Aortic smooth muscle cell (primary cell): ENCODE data around the gene TCEAL7. TPM values are rescaled to one million over a fixed set of nuclear protein-coding genes. Genes with fewer than 3 reads are reported as not detected.

Experiments used
- total RNA-seq: library from RNA; depleted of rRNA; stranded (reverse); fragments of >200 nt; gene quantifications from 2 replicates; pipeline ENCODE4 v1.2.3, GENCODE V29; 2014

Gene TCEAL7
- 25.2 and 27.7 TPM in 2 replicates for total RNA-seq

DNA sequence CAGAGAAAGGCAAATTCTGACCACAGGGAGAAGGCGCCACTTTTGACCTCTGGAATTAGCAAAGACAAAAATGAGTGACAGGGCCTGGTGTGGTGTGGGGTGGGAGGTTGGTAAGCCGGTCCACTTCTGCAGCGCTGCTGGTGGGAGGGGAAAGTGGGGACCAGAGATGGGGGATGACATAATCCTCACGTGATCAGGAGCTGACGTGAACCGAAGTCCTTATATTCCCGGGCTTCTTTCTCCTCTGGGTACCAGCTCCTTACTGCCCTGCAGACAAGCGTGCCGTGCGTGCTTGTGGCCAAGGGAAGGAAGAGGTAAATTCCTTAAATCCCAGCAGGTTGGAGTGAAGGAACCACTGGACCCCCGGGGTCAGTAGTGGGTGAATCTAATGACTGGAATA, at the start of gene TCEAL7:
TSS of gene TCEAL7 (plus strand) at position 249 of the 400 bp plus-strand sequence. CDS start 1,165 bp downstream, outside the sequence.

GRCh38 chrX:103310555-103311398, 19.3 kb upstream of the TCEAL7 start, which contains the start of gene BEX2:
BEX2 (minus strand) TSS chrX:103310990; CDS start chrX:103309976, 1,014 bp downstream.

DNA sequence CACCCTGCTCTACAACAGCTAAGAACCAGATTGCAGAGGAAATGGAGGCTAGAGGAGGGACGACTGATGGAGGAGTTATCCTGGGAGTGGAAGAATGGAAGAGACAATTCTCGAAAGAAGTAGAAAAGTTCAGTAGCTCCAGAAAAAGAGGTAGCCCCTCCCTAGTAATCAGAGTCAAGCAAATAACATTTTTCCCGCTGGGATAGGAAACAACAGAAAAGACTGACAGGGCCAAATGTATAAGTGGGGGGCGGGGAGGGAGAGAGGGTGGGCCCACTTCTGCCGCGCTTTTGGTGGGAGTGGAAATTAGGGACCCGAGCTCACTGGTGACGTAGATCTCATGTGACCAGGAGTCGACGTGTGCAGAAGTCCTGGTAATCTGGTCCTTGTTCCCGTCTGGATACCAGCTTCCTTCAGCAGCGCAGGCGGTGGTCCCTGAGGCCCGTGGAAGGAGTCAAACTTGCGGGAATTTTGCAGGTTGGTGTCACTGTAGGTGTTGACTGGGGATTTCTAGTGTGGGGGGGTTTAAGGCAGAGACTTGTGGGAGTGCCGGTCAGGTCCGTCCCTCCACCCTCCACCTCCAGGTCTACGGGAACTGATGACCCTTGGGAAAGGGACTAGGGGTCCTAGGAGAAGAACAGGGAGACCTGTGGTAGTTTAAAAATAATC, 26.2 kb downstream of the TCEAL7 start, which contains the start of gene TCEAL9:
TSS of gene TCEAL9 (plus strand) at position 377 of the 669 bp plus-strand sequence. CDS start 1,179 bp downstream, outside the sequence.

DNA sequence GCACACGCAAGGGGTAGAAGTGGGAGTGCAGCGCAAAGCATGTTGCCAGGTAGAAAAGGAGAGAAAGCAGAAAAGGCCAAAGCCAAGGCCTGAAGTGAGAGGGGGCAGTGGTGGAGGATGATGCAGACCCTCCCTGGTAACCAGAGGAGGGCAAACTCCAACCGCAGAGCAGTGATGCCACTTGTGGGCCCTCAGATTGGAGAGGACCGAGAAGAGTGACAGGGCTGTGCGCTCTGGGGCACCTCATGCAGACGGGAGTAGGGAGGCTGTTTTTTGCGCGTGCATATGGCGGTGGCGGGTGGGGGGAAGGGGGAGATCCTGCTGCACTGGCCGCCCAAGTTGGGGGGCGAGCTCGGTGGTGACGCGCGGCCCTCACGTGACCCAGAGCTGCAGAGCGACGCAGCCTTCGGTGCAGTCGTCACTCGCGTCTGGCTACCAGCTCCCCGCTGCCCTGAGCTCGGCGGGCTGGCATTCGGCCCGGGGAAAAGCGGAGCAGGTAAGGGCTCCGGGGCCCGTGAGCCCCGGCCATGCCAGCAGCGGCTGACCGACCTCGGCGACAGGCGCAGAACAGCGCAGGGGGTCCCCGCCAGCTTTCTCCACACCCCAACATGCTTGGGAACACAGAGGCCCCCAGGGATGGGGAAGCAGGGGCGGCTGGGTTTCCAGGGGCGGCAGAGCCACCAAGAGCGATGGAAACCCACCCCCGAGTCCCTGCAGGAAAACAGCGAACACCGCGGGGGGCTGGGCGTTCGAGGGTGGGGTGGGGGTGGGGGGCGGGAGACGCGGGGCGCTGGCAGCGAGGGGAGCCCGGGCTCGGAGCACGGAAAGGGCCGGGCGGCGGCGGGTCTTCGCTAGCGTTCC, 46.3 kb downstream of the TCEAL7 start, which contains the start of gene BEX3:
TSS of gene BEX3 (plus strand) at position 421 of the 861 bp plus-strand sequence. CDS start 984 bp downstream, outside the sequence.

Other genes starting within 250 kb of the TCEAL7 start
- not detected in 2 replicates for gene NXF3, start 237.1 kb upstream of the TCEAL7 start, total RNA-seq
- gene BEX4, start 115.1 kb upstream of the TCEAL7 start, total RNA-seq: 12.2 and 12.6 TPM in 2 replicates
- gene TCEAL8, start 75.1 kb upstream of the TCEAL7 start, total RNA-seq: 115 and 131 TPM in 2 replicates
- gene TCEAL5, start 53.5 kb upstream of the TCEAL7 start, total RNA-seq: not detected in 2 replicates
- gene BEX2, start 19.2 kb upstream of the TCEAL7 start, total RNA-seq: 0.68 and 0.79 TPM in 2 replicates
- 184 and 202 TPM in 2 replicates for gene TCEAL9, start 26.3 kb downstream of the TCEAL7 start, total RNA-seq
- 344 and 392 TPM in 2 replicates for gene BEX3, start 46.3 kb downstream of the TCEAL7 start, total RNA-seq
- 0.12 TPM in 1 of 2 replicates, not detected in the other for gene RAB40A, start 189.2 kb downstream of the TCEAL7 start, total RNA-seq